Type B pancreatic cell (in vitro differentiated cells): ENCODE data around the gene MRPL43. TPM values are rescaled to one million over a fixed set of nuclear protein-coding genes. Genes with fewer than 3 reads are reported as not detected.

Experiments used
- DNase-seq: peaks from one replicate; pipeline ENCODE4 v3.0.0; 2021; ENCODE audit warnings: mixed read lengths; ENCODE audit not compliant: unreplicated experiment; ENCODE audit errors: extremely low spot score
- H3K27ac Mint-ChIP-seq: 2 replicates; pipeline ENCODE4 v1.8.0; 2021; ENCODE audit warnings: mild to moderate bottlenecking, mixed read lengths
- H3K27me3 Mint-ChIP-seq: 2 replicates; pipeline ENCODE4 v1.8.0; 2021; ENCODE audit warnings: mixed read lengths
- H3K36me3 Mint-ChIP-seq: 2 replicates; pipeline ENCODE4 v1.8.0; 2021; ENCODE audit warnings: mixed read lengths
- H3K4me1 Mint-ChIP-seq: one replicate; pipeline ENCODE4 v1.8.0; 2021; ENCODE audit warnings: mixed read lengths; ENCODE audit not compliant: unreplicated experiment
- H3K4me3 Mint-ChIP-seq: 2 replicates; pipeline ENCODE4 v1.8.0; 2021; ENCODE audit warnings: mild to moderate bottlenecking, mixed read lengths
- H3K9me3 Mint-ChIP-seq: 2 replicates; pipeline ENCODE4 v1.8.0; 2021; ENCODE audit warnings: mixed read lengths
- CTCF ChIP-seq: fragments of 200-600 bp; sonication (generic); conservative IDR thresholded peaks from 2 replicates; pipeline ENCODE4 v1.5.0; 2021; ENCODE audit warnings: antibody characterized with exemption, mild to moderate bottlenecking
- total RNA-seq: library from RNA; stranded (reverse); gene quantifications from 2 replicates; pipeline ENCODE4 v1.2.1, GENCODE V29; 2021; ENCODE audit warnings: low replicate concordance

The MRPL43 gene
- total RNA-seq, 1 donor from 2014 or later = 74.2 TPM

- Mint-ChIP-seq H3K4me1 (peaks cover 7% of the 10 kb centered on the region), H3K36me3 (no peaks in the 10 kb centered on the region), H3K27me3 (peaks cover 2% of the 10 kb centered on the region), H3K27ac (no peak overlapping the region), H3K9me3 (no peaks in the 10 kb centered on the region), H3K4me3 (no peak overlapping the region)
- no peak for DNase-seq
- no peak for TF ChIP-seq CTCF
Observed at GRCh38 chr10:101007915-101008822, 20.9 kb upstream of the MRPL43 start.

GRCh38 chr10:101007099-101007711, 19.9 kb upstream of the MRPL43 start:
- Mint-ChIP-seq H3K36me3 (no peaks in the 10 kb centered on the region), H3K9me3 (no peaks in the 10 kb centered on the region), H3K4me3 (no peak overlapping the region), H3K4me1 (no peaks in the 10 kb centered on the region), H3K27me3 (no peaks in the 10 kb centered on the region), H3K27ac (no peak overlapping the region)
- no peak for DNase-seq
- no peak for TF ChIP-seq CTCF

- Mint-ChIP-seq H3K4me1 (no peaks in the 10 kb centered on the region), H3K27me3 (no peaks in the 10 kb centered on the region), H3K27ac (no peak overlapping the region), H3K4me3 (no peak overlapping the region), H3K9me3 (no peaks in the 10 kb centered on the region), H3K36me3 (no peaks in the 10 kb centered on the region)
- no peak for TF ChIP-seq CTCF
- DNase-seq = no peak
Observed at GRCh38 chr10:101006593-101007098, 19.3 kb upstream of the MRPL43 start.

GRCh38 chr10:101005869-101006567, 18.7 kb upstream of the MRPL43 start:
- H3K27me3 Mint-ChIP-seq = no peaks in the 10 kb centered on the region
- H3K4me1 Mint-ChIP-seq = peaks cover 3% of the 10 kb centered on the region
- H3K9me3 Mint-ChIP-seq = no peaks in the 10 kb centered on the region
- no peak overlapping the region for H3K4me3 Mint-ChIP-seq
- no peak for TF ChIP-seq CTCF
- DNase-seq = no peak
- no peaks in the 10 kb centered on the region for H3K36me3 Mint-ChIP-seq
- H3K27ac Mint-ChIP-seq = no peak overlapping the region

GRCh38 chr10:101005361-101005760, 18.1 kb upstream of the MRPL43 start:
- H3K27ac Mint-ChIP-seq = no peak overlapping the region
- H3K36me3 Mint-ChIP-seq = no peaks in the 10 kb centered on the region
- no peak for TF ChIP-seq CTCF
- no peaks in the 10 kb centered on the region for H3K9me3 Mint-ChIP-seq
- DNase-seq = no peak
- peaks cover 6% of the 10 kb centered on the region for H3K4me1 Mint-ChIP-seq
- no peak overlapping the region for H3K4me3 Mint-ChIP-seq
- H3K27me3 Mint-ChIP-seq = no peaks in the 10 kb centered on the region
